Measurements from ENCODE around the gene CIAO2A.

Gene CIAO2A

DNA sequence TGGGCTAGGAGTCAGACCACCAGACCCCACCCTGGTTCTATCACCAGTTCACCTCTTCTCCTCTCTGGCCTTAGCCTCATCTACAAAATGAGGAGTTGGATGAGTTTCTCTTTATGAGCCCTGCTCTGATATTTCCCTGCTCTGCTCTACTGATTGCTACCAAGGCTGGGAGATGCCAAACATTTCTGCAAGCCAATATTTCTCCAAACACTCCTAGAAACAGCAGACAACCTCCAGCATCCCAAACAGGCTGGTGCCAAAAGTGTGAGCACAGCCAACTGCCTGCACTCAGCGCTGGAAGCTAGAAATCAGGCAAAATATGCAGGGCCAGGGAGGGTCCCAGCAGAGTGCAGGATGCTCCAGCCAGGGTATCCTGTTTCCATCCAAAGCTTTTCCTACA lies 58.1 kb downstream of the CIAO2A start:
- Histone ChIP-seq H3K79me2 (ENCODE audit: insufficient read depth, low read length) (no peaks in the 10 kb centered on the region), H4K20me1 (ENCODE audit: insufficient read depth, low read length, poor library complexity, severe bottlenecking) (no peaks in the 10 kb centered on the region), H3K4me1 (ENCODE audit: insufficient read depth, low read length, poor library complexity, severe bottlenecking) (no peaks in the 10 kb centered on the region), H3K4me2 (ENCODE audit: low read depth, low read length, poor library complexity, severe bottlenecking) (no peak overlapping the region), H3K36me3 (ENCODE audit: insufficient read depth, low read length) (no peaks in the 10 kb centered on the region), H3K9me2 (replicated peaks; ENCODE audit: low read depth, low read length) (no peaks in the 10 kb centered on the region), H3K4me3 (ENCODE audit: low read length, poor library complexity, severe bottlenecking) (no peak overlapping the region), H3K27me3 (ENCODE audit: insufficient read depth, low read length, poor library complexity, severe bottlenecking) (no peaks in the 10 kb centered on the region), H3F3A (ENCODE audit: low read depth) (no peaks in the 10 kb centered on the region), H3K9me3 (ENCODE audit: insufficient read depth, low read depth, low read length) (no peaks in the 10 kb centered on the region), H2AFZ (ENCODE audit: low read length) (no peak overlapping the region), H3K9ac (ENCODE audit: low read depth, low read length, poor library complexity, severe bottlenecking) (no peak overlapping the region)
- TF ChIP-seq, protein P1, sequence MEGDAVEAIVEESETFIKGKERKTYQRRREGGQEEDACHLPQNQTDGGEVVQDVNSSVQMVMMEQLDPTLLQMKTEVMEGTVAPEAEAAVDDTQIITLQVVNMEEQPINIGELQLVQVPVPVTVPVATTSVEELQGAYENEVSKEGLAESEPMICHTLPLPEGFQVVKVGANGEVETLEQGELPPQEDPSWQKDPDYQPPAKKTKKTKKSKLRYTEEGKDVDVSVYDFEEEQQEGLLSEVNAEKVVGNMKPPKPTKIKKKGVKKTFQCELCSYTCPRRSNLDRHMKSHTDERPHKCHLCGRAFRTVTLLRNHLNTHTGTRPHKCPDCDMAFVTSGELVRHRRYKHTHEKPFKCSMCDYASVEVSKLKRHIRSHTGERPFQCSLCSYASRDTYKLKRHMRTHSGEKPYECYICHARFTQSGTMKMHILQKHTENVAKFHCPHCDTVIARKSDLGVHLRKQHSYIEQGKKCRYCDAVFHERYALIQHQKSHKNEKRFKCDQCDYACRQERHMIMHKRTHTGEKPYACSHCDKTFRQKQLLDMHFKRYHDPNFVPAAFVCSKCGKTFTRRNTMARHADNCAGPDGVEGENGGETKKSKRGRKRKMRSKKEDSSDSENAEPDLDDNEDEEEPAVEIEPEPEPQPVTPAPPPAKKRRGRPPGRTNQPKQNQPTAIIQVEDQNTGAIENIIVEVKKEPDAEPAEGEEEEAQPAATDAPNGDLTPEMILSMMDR (conservative IDR thresholded peaks at IDR 0.05; ENCODE audit: low read length), result no peak
- no peak for TF ChIP-seq EZH2phosphoT487 (IDR thresholded peaks at IDR 0.05; ENCODE audit: borderline replicate concordance)

DNA sequence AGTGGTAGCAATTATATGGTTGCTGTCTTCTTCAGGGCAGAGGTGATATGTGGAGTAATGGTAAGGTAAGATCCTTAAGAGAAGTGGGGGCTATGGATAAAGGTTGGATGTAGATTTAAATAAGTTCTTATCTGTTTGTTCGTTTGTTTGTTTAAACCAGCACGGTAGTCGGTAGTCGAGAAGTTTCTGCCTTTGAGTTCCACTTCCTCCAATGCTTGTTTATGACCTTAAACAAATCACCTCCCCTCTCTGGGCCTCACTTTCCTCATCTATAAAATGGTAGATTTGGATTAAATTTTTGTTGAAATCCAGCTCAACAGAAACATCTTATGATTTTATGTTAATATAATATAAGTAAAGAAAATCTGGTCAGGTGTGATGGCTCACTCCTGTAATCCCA lies 59.1 kb downstream of the CIAO2A start:
- no peaks in the 10 kb centered on the region for H3K9me3 ChIP-seq (ENCODE audit: insufficient read depth, low read depth, low read length)
- H3K79me2 ChIP-seq (ENCODE audit: insufficient read depth, low read length), result no peaks in the 10 kb centered on the region
- H3K9ac ChIP-seq (ENCODE audit: low read depth, low read length, poor library complexity, severe bottlenecking), result no peak overlapping the region

DNA sequence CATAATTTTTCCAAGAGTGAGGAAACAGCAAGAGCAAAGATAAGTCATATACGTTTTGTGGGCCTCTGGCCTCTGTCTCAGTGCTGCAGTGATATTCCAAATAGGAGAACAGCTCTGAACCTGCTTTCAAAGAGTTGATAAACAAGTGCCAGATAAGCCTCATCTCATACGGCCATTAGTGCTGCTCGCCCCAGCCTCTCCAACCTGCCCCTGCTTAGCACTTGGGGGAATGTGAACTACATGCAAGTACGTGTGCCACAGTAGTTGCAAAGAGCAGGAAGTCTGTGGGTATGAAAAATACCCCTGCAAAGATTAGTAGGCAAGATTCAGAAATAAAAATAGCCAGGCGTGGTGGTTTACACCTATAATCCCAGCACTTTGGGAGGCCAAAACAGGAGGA lies 61.3 kb downstream of the CIAO2A start:
- H3K9me2 ChIP-seq (replicated peaks; ENCODE audit: low read depth, low read length), result no peaks in the 10 kb centered on the region
- H3K36me3 ChIP-seq (ENCODE audit: insufficient read depth, low read length), result no peaks in the 10 kb centered on the region
- TF ChIP-seq EZH2phosphoT487 (IDR thresholded peaks at IDR 0.05; ENCODE audit: borderline replicate concordance), result no peak
- TF ChIP-seq, protein P1 (conservative IDR thresholded peaks at IDR 0.05; ENCODE audit: low read length), result no peak
- no peaks in the 10 kb centered on the region for H3K27me3 ChIP-seq (ENCODE audit: insufficient read depth, low read length, poor library complexity, severe bottlenecking)
- no peaks in the 10 kb centered on the region for H4K20me1 ChIP-seq (ENCODE audit: insufficient read depth, low read length, poor library complexity, severe bottlenecking)
- no peak overlapping the region for H3K9ac ChIP-seq (ENCODE audit: low read depth, low read length, poor library complexity, severe bottlenecking)
- no peak overlapping the region for H2AFZ ChIP-seq (ENCODE audit: low read length)
- H3K79me2 ChIP-seq (ENCODE audit: insufficient read depth, low read length), result no peaks in the 10 kb centered on the region
- H3K4me3 ChIP-seq (ENCODE audit: low read length, poor library complexity, severe bottlenecking), result no peak overlapping the region
- no peaks in the 10 kb centered on the region for H3K4me1 ChIP-seq (ENCODE audit: insufficient read depth, low read length, poor library complexity, severe bottlenecking)
- no peaks in the 10 kb centered on the region for H3F3A ChIP-seq (ENCODE audit: low read depth)
- no peaks in the 10 kb centered on the region for H3K9me3 ChIP-seq (ENCODE audit: insufficient read depth, low read depth, low read length)
- no peak overlapping the region for H3K4me2 ChIP-seq (ENCODE audit: low read depth, low read length, poor library complexity, severe bottlenecking)

More for the DNA sequence above, 59.1 kb downstream of the CIAO2A start:
- H3F3A ChIP-seq (ENCODE audit: low read depth), result no peaks in the 10 kb centered on the region
- no peak overlapping the region for H3K4me3 ChIP-seq (ENCODE audit: low read length, poor library complexity, severe bottlenecking)
- H3K27me3 ChIP-seq (ENCODE audit: insufficient read depth, low read length, poor library complexity, severe bottlenecking), result no peaks in the 10 kb centered on the region
- H3K36me3 ChIP-seq (ENCODE audit: insufficient read depth, low read length), result no peaks in the 10 kb centered on the region
- no peak overlapping the region for H2AFZ ChIP-seq (ENCODE audit: low read length)
- TF ChIP-seq, protein P1 (conservative IDR thresholded peaks at IDR 0.05; ENCODE audit: low read length), result no peak
- no peaks in the 10 kb centered on the region for H3K9me2 ChIP-seq (replicated peaks; ENCODE audit: low read depth, low read length)
- H4K20me1 ChIP-seq (ENCODE audit: insufficient read depth, low read length, poor library complexity, severe bottlenecking), result no peaks in the 10 kb centered on the region
- H3K4me2 ChIP-seq (ENCODE audit: low read depth, low read length, poor library complexity, severe bottlenecking), result no peak overlapping the region
- H3K4me1 ChIP-seq (ENCODE audit: insufficient read depth, low read length, poor library complexity, severe bottlenecking), result no peaks in the 10 kb centered on the region
